Activated CD4-positive, alpha-beta T cell treated with anti-CD3 and anti-CD28 coated beads for 48 hours (primary cell): ENCODE results near the gene NHSL1.

Experiments used
- DNase-seq: peaks from one replicate; pipeline ENCODE4 v3.0.0-alpha.2; 2020

Gene NHSL1

GRCh38 chr6:138400326-138400725 lies 99.0 kb downstream of the NHSL1 start:
- DNase-seq = no peak

- no peak for DNase-seq
Measured at GRCh38 chr6:138397128-138398122, 101.9 kb downstream of the NHSL1 start.

GRCh38 chr6:138396709-138397108 lies 102.6 kb downstream of the NHSL1 start:
- no peak for DNase-seq

GRCh38 chr6:138393871-138394783 lies 105.2 kb downstream of the NHSL1 start:
- no peak for DNase-seq

- DNase-seq = no peak
Measured at GRCh38 chr6:138389551-138389950, 109.7 kb downstream of the NHSL1 start.

GRCh38 chr6:138387577-138388368 lies 111.5 kb downstream of the NHSL1 start:
- DNase-seq = no peak

- DNase-seq = no peak
Measured at GRCh38 chr6:138386897-138387296, 112.4 kb downstream of the NHSL1 start.

- no peak for DNase-seq
Measured at GRCh38 chr6:138383776-138384175, 115.5 kb downstream of the NHSL1 start.

GRCh38 chr6:138382498-138383265 lies 116.6 kb downstream of the NHSL1 start:
- DNase-seq = no peak

GRCh38 chr6:138378463-138378862 lies 120.8 kb downstream of the NHSL1 start:
- DNase-seq = no peak

- no peak for DNase-seq
Measured at GRCh38 chr6:138377844-138378243, 121.5 kb downstream of the NHSL1 start, which contains the start of gene SMIM28. SMIM28 (plus strand) TSS chr6:138377905; CDS start chr6:138378073, 168 bp downstream.

GRCh38 chr6:138377042-138377441 lies 122.3 kb downstream of the NHSL1 start:
- no peak for DNase-seq

GRCh38 chr6:138374815-138375214 lies 124.5 kb downstream of the NHSL1 start:
- DNase-seq = no peak

GRCh38 chr6:138374230-138374629 lies 125.1 kb downstream of the NHSL1 start:
- DNase-seq = no peak

- DNase-seq = no peak
Measured at GRCh38 chr6:138372711-138373463, 126.4 kb downstream of the NHSL1 start.
